HepG2 (cell line): ENCODE measurements around the gene CKS1B. TPM values are rescaled to one million over a fixed set of nuclear protein-coding genes. Genes with fewer than 3 reads are reported as not detected.
A peak's percentile ranks its signal among the peaks of the same experiment; 100 is the strongest.

Experiments
- ATAC-seq: fragments of 200-7000 bp; cut with Tn5 transposase; 3 replicates; pipeline ENCODE4 v1.9.1; 2020; ENCODE audit warnings: mild to moderate bottlenecking, moderate library complexity
- BruUV-seq: library from RNA; stranded (reverse); fragments of 400-500 nt; replicated peaks from 2 replicates; lab custom pipeline; 2021; lab: Mats Ljungman, UMichigan
- CTCF ChIA-PET: fragments of 300-600 bp; formaldehyde crosslinking; extraction: SDS; loops from one replicate; lab custom pipeline; 2021; ENCODE audit warnings: low total read pairs, inconsistent platforms, low intra/inter-chr PET ratio; lab: Yijun Ruan, JAX
- POLR2A ChIA-PET: fragments of 350-600 bp; sonication (Branson Sonifier 250); formaldehyde crosslinking; loops from one replicate; lab custom pipeline; 2020; ENCODE audit warnings: antibody characterized with exemption, inconsistent platforms; lab: Yijun Ruan, JAX
- DNase-seq: peaks from one replicate; pipeline ENCODE4 v3.0.0-alpha.2; 2015; ENCODE audit warnings: low spot score
- FAIRE-seq: peaks from 3 replicates; lab custom pipeline; 2011; peaks lifted over from hg19 to GRCh38; lab: Jason Lieb, UNC
- H2AFZ ChIP-seq: one replicate; pipeline ENCODE4 v1.6.1; 2011; ENCODE audit warnings: low read length, inconsistent platforms
- H3K27ac ChIP-seq: fragments of 300-600 bp; 3 replicates; pipeline ENCODE4 v1.8.0; 2011; ENCODE audit warnings: mixed run types, mild to moderate bottlenecking, mixed read lengths, low read length, inconsistent platforms; ENCODE audit not compliant: insufficient read depth; ENCODE audit errors: extremely low read length
- H3K27me3 ChIP-seq, 2 experiments: fragments of 200-600 bp in 1 of 2; 2 replicates in 1 of 2; 3 replicates in 1 of 2; pipeline versions ENCODE4 v1.6.0 to v1.8.0; 2011; ENCODE audit warnings: low read length in 2 of 2, mild to moderate bottlenecking in 2 of 2, moderate library complexity in 2 of 2, inconsistent platforms in 1 of 2; ENCODE audit not compliant: insufficient read depth in 2 of 2, control insufficient read depth in 1 of 2
- H3K36me3 ChIP-seq, 2 experiments: fragments of 200-600 bp in 1 of 2; replicated peaks in 1 of 2; 2 replicates in 1 of 2; 3 replicates in 1 of 2; pipeline versions ENCODE4 v1.5.1 to v1.8.0; 2011; ENCODE audit warnings: low read length in 2 of 2, inconsistent platforms in 1 of 2; ENCODE audit not compliant: insufficient read depth in 2 of 2, control insufficient read depth in 1 of 2
- H3K4me1 ChIP-seq: 2 replicates; pipeline ENCODE4 v1.5.1; 2012; ENCODE audit warnings: low read length, inconsistent platforms; ENCODE audit not compliant: insufficient read depth
- H3K4me2 ChIP-seq: 2 replicates; pipeline ENCODE4 v1.6.0; 2011; ENCODE audit warnings: low read depth, low read length, inconsistent platforms
- H3K4me3 ChIP-seq, 3 experiments: fragments of 200-600 bp in 1 of 3; sonication (generic), shearing (Covaris generic) in 1 of 3; replicated peaks in 1 of 3; 2 replicates each; pipeline ENCODE4 v1.5.1; 2011 to 2016; ENCODE audit warnings: low read length in 3 of 3, inconsistent platforms in 2 of 3, low read depth in 2 of 3, mild to moderate bottlenecking in 2 of 3, control low read depth in 1 of 3, mixed read lengths in 1 of 3; ENCODE audit not compliant: insufficient read depth in 1 of 3
- H3K79me2 ChIP-seq: one replicate; pipeline ENCODE4 v1.6.1; 2011; ENCODE audit warnings: low read length, inconsistent platforms; ENCODE audit not compliant: insufficient read depth
- H3K9ac ChIP-seq: 2 replicates; pipeline ENCODE4 v1.6.0; 2011; ENCODE audit warnings: mild to moderate bottlenecking, low read depth, low read length, inconsistent platforms; ENCODE audit not compliant: insufficient read depth
- H3K9me3 ChIP-seq: 2 replicates; pipeline ENCODE4 v1.5.1; 2012; ENCODE audit warnings: mild to moderate bottlenecking, low read length
- H4K20me1 ChIP-seq: 2 replicates; pipeline ENCODE4 v1.6.0; 2011; ENCODE audit warnings: inconsistent platforms, mild to moderate bottlenecking, low read length, moderate library complexity; ENCODE audit not compliant: insufficient read depth
- CBX5 ChIP-seq: sonication (generic); formaldehyde crosslinking; IDR thresholded peaks from 2 replicates; pipeline ENCODE4 v1.4.0; 2020; ENCODE audit warnings: missing genetic modification reagents, borderline replicate concordance
- HDAC6 ChIP-seq: fragments of 200-600 bp; sonication (generic); IDR thresholded peaks from 2 replicates; pipeline ENCODE4 v1.7.0; 2017; ENCODE audit warnings: mild to moderate bottlenecking, antibody characterized with exemption, low read length, low read depth
- KMT2A ChIP-seq: sonication (generic); formaldehyde crosslinking; IDR thresholded peaks from 2 replicates; pipeline ENCODE4 v1.4.0; 2020; ENCODE audit warnings: missing genetic modification reagents
- NAIF1 ChIP-seq: sonication (generic); formaldehyde crosslinking; IDR thresholded peaks from 2 replicates; pipeline ENCODE4 v1.5.0; 2020; ENCODE audit warnings: mild to moderate bottlenecking, missing genetic modification reagents, borderline replicate concordance
- SCMH1 ChIP-seq: sonication (generic); formaldehyde crosslinking; IDR thresholded peaks from 2 replicates; pipeline ENCODE4 v1.9.0; 2021; ENCODE audit warnings: missing genetic modification reagents, mild to moderate bottlenecking, borderline replicate concordance
- SMARCE1 ChIP-seq: fragments of 450-650 bp; IDR thresholded peaks from 2 replicates; pipeline ENCODE4 v1.6.1; 2017; ENCODE audit warnings: borderline replicate concordance
- SMC3 ChIP-seq: IDR thresholded peaks from 2 replicates; pipeline ENCODE4 v1.6.1; 2011; ENCODE audit warnings: low read length, improper control_type of control experiment
- SOX5 ChIP-seq: IDR thresholded peaks from 2 replicates; pipeline ENCODE4 v1.6.1; 2016; ENCODE audit warnings: borderline replicate concordance
- SRY ChIP-seq: sonication (generic); formaldehyde crosslinking; IDR thresholded peaks from 2 replicates; pipeline ENCODE4 v1.8.0; 2022; ENCODE audit warnings: mild to moderate bottlenecking, missing genetic modification reagents
- STAT6 ChIP-seq: sonication (generic); formaldehyde crosslinking; IDR thresholded peaks from 2 replicates; pipeline ENCODE4 v1.4.0; 2020; ENCODE audit warnings: missing genetic modification reagents, mild to moderate bottlenecking, borderline replicate concordance
- U2AF1 ChIP-seq: fragments of 200-400 bp; formaldehyde crosslinking; optimal IDR thresholded peaks from 2 replicates; pipeline ENCODE3; 2017; ENCODE audit warnings: mild to moderate bottlenecking, low read depth, low read length
- ZNF232 ChIP-seq: sonication (generic); formaldehyde crosslinking; IDR thresholded peaks from 2 replicates; pipeline ENCODE4 v1.4.0; 2020; ENCODE audit warnings: missing genetic modification reagents, borderline replicate concordance
- ZNF251 ChIP-seq: sonication (generic); formaldehyde crosslinking; IDR thresholded peaks from 2 replicates; pipeline ENCODE4 v1.9.0; 2021; ENCODE audit warnings: mild to moderate bottlenecking, missing genetic modification reagents
- ZNF512B ChIP-seq: sonication (generic); formaldehyde crosslinking; IDR thresholded peaks from 2 replicates; pipeline ENCODE4 v1.5.1; 2020; ENCODE audit warnings: missing genetic modification reagents, mild to moderate bottlenecking, borderline replicate concordance
- ZNF597 ChIP-seq: sonication (generic); formaldehyde crosslinking; IDR thresholded peaks from 2 replicates; pipeline ENCODE4 v1.5.0; 2020; ENCODE audit warnings: missing genetic modification reagents
- ZNF605 ChIP-seq: sonication (generic); formaldehyde crosslinking; IDR thresholded peaks from 2 replicates; pipeline ENCODE4 v1.8.0; 2022; ENCODE audit warnings: mild to moderate bottlenecking, missing genetic modification reagents
- ZZZ3 ChIP-seq: sonication (generic); formaldehyde crosslinking; IDR thresholded peaks from 2 replicates; pipeline ENCODE4 v1.4.0; 2020; ENCODE audit warnings: missing genetic modification reagents, mild to moderate bottlenecking, borderline replicate concordance
- WGBS: methylation state at CpG from one replicate; pipeline ENCODE4 v1.1.6; 2017; ENCODE audit warnings: low lambda C conversion rate; 5-methylcytosine and 5-hydroxymethylcytosine counted together
- in situ Hi-C: cut with HindIII; loops from 2 replicates; pipeline ENCODE4 v1.10.0; 2017; ENCODE audit warnings: low pct_unique_long_range_greater_than_20kb; ENCODE audit not compliant: extremely low pct_ligation_motif_present
- intact Hi-C: fragments of 100-400 bp; cut with micrococcal nuclease; formaldehyde crosslinking; loops from one replicate; pipeline ENCODE4 v1.10.0; 2022; ENCODE audit not compliant: unreplicated experiment
- polyA plus RNA-seq, 8 experiments: library from polyadenylated mRNA; depleted of rRNA in 3 of 8; stranded (reverse) in 7 of 8; unstranded in 1 of 8; fragments of >200 nt; fragmentation: Illumina TruSeq in 4 of 8; extraction: Trizol in 4 of 8; gene quantifications; 2 replicates each; pipeline versions ENCODE4 v1.2.1 to v1.2.3, GENCODE V29; 2011 to 2016; ENCODE audit warnings: low read depth in 4 of 8, missing spikeins in 1 of 8, mixed read lengths in 1 of 8; ENCODE audit not compliant: insufficient read depth in 1 of 8
- total RNA-seq, 5 experiments: library from RNA; depleted of rRNA; stranded (reverse); fragments of >200 nt; fragmentation: Illumina TruSeq; extraction: Trizol; gene quantifications; 2 replicates each; pipeline ENCODE4 v1.2.3, GENCODE V29; 2016; ENCODE audit warnings: low read depth in 1 of 5

Gene CKS1B
- total and polyA plus RNA-seq, 2 of the 13 experiments (the other 11 are each of a cell fraction or from before 2014, with no cell fraction given): 217 to 222 TPM

GRCh38 chr1:154944401-154945159 is 29.9 kb upstream of the CKS1B start:
- Histone ChIP-seq H3K36me3 (peaks cover 0 to 2% of the 10 kb centered on the region in 2 experiments; a peak in 2 of 5 replicates), H3K9me3 (no peaks in the 10 kb centered on the region), H4K20me1 (no peaks in the 10 kb centered on the region), H3K4me1 (peaks cover 64% of the 10 kb centered on the region), H3K9ac (peak overlapping the region; percentile 60), H3K27ac (peak overlapping the region; percentile 88), H3K27me3 (no peaks in the 10 kb centered on the region), H2AFZ (no peak overlapping the region), H3K79me2 (no peaks in the 10 kb centered on the region), H3K4me2 (peak overlapping the region; percentile 56), H3K4me3 (peak overlapping the region in 1 of 3 experiments; percentile 27; a peak in 2 of 6 replicates)
- FAIRE-seq (peak; percentile 99), DNase-seq (peak; percentile 87), ATAC-seq (peak; percentile 83)
- ChIA-PET POLR2A (interaction anchor here (0.6 to 3.0 kb wide), 16 partner anchors 8 to 332 kb away, joined by 3 to 22 read pairs (median 4); partner anchors contain the start of genes ADAM15, EFNA4, PMVK and PYGO2), CTCF (interaction anchor here (1.7 kb wide), 1 partner anchor 73 kb away, joined by 5 read pairs; no protein-coding TSS in a partner anchor)
- in situ Hi-C loops: no loop called here
- 4% methylated on average over 6 of the region's 9 CpGs for WGBS
- BruUV-seq: no TSS peak
- intact Hi-C loops: loop anchor here (1.0 kb wide), 1 partner anchor 38 kb away; no protein-coding TSS in a partner anchor
- TF ChIP-seq SMC3: no peak
- TF ChIP-seq CBX5 (CRISPR knock-in tag): no peak; the same call in 1 of the 2 replicates
- TF ChIP-seq NAIF1 (CRISPR knock-in tag): peak; percentile 64; the same call in 1 of the 2 replicates
- TF ChIP-seq U2AF1: no peak
- TF ChIP-seq ZNF232 (CRISPR knock-in tag): 0 out of 2 replicates have a peak, but pooled peaks have one; percentile 9
- no peak for TF ChIP-seq ZNF512B
- no peak for TF ChIP-seq KMT2A
- TF ChIP-seq ZNF597: no peak
- TF ChIP-seq HDAC6: no peak
- peak; percentile 70; the same call in 1 of the 2 replicates for TF ChIP-seq SOX5
- TF ChIP-seq SMARCE1: no peak
- no peak for TF ChIP-seq SRY (CRISPR knock-in tag)
- TF ChIP-seq ZZZ3 (CRISPR knock-in tag): no peak
- TF ChIP-seq STAT6: no peak
- TF ChIP-seq SCMH1 (CRISPR knock-in tag): no peak
- TF ChIP-seq ZNF251 (CRISPR knock-in tag): no peak
- TF ChIP-seq ZNF605 (CRISPR knock-in tag): peak; percentile 80
